ENCODE data around the gene TTC7B. TPM values are rescaled to one million over a fixed set of nuclear protein-coding genes. Genes with fewer than 3 reads are reported as not detected.

Gene TTC7B
- total and polyA plus RNA-seq, 2 donors (not counting 3 experiments of a cell fraction or from before 2014, with no cell fraction given): 46.8 to 76.5 TPM

- H2AFZ ChIP-seq (ENCODE audit: low read depth, low read length): no peak overlapping the region
- CTCF ChIA-PET: interaction anchor here (1.4 kb wide), 2 partner anchors 124 to 176 kb away, joined by 3 to 4 read pairs; no protein-coding TSS in a partner anchor
- DNase-seq (ENCODE audit: low read depth, low spot score): no peak
- no peak overlapping the region for H3K4me3 ChIP-seq (replicated peaks in 1 of 3; ENCODE audit: insufficient read depth in 1 of 3, low read depth in 1 of 3, low read length in 3 of 3)
- H3K9ac ChIP-seq (replicated peaks; ENCODE audit: extremely low read depth, insufficient read depth, low read length): no peak overlapping the region
- dilution Hi-C loops (cut with MboI; ENCODE audit: extremely low pct_ligation_motif_present, low sequenced_read_pairs): no loop called here
- no peaks in the 10 kb centered on the region for H4K20me1 ChIP-seq (replicated peaks; ENCODE audit: control insufficient read depth, extremely low read depth, insufficient read depth, low read length)
- no TSS peak for BruUV-seq (replicated peaks)
- H3K27ac ChIP-seq (ENCODE audit: insufficient read depth, low read depth, low read length): no peak overlapping the region
- POLR2A ChIA-PET: interaction anchor here (0.6 kb wide), 1 partner anchor 178 kb away, joined by 4 read pairs; no protein-coding TSS in a partner anchor
- H3K79me2 ChIP-seq (ENCODE audit: control insufficient read depth, insufficient read depth, low read length): no peaks in the 10 kb centered on the region
- H3K9me3 ChIP-seq (replicated peaks; ENCODE audit: control insufficient read depth, insufficient read depth, low read length): no peaks in the 10 kb centered on the region
- intact Hi-C loops (cut with micrococcal nuclease): no loop called here
- FAIRE-seq: no peak
- peaks cover 0 to 23% of the 10 kb centered on the region in 2 experiments for H3K36me3 ChIP-seq (ENCODE audit: control insufficient read depth in 2 of 2, extremely low read depth in 1 of 2, insufficient read depth in 2 of 2, low read length in 2 of 2)
- TF ChIP-seq EZH2 (IDR thresholded peaks at IDR 0.05; ENCODE audit: borderline replicate concordance, low read depth, low read length, severe bottlenecking): no peak
- TF ChIP-seq FOS (IDR thresholded peaks at IDR 0.05; ENCODE audit: borderline replicate concordance, insufficient read depth, low read length): no peak
- TF ChIP-seq POLR2A (IDR thresholded peaks at IDR 0.05; ENCODE audit: low read depth, low read length): no peak
- no peak for TF ChIP-seq POLR2AphosphoS5 (IDR thresholded peaks at IDR 0.05; ENCODE audit: insufficient read depth, low read depth, low read length)
- TF ChIP-seq, protein P1, sequence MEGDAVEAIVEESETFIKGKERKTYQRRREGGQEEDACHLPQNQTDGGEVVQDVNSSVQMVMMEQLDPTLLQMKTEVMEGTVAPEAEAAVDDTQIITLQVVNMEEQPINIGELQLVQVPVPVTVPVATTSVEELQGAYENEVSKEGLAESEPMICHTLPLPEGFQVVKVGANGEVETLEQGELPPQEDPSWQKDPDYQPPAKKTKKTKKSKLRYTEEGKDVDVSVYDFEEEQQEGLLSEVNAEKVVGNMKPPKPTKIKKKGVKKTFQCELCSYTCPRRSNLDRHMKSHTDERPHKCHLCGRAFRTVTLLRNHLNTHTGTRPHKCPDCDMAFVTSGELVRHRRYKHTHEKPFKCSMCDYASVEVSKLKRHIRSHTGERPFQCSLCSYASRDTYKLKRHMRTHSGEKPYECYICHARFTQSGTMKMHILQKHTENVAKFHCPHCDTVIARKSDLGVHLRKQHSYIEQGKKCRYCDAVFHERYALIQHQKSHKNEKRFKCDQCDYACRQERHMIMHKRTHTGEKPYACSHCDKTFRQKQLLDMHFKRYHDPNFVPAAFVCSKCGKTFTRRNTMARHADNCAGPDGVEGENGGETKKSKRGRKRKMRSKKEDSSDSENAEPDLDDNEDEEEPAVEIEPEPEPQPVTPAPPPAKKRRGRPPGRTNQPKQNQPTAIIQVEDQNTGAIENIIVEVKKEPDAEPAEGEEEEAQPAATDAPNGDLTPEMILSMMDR (IDR thresholded peaks at IDR 0.05; ENCODE audit: extremely low read depth in 1 of 2, insufficient read depth in 1 of 2, low read depth in 1 of 2, low read length in 2 of 2): no peak
- no peak for TF ChIP-seq GATA2 (IDR thresholded peaks at IDR 0.05; ENCODE audit: insufficient read depth, insufficient read length, low read depth, low read length)
- no peak for TF ChIP-seq JUN (IDR thresholded peaks at IDR 0.05; ENCODE audit: borderline replicate concordance, insufficient read depth, insufficient read length, low read depth)
- TF ChIP-seq, protein P2, sequence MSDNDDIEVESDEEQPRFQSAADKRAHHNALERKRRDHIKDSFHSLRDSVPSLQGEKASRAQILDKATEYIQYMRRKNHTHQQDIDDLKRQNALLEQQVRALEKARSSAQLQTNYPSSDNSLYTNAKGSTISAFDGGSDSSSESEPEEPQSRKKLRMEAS (IDR thresholded peaks at IDR 0.05; ENCODE audit: insufficient read depth, insufficient read length): no peak
- TF ChIP-seq MYC (IDR thresholded peaks at IDR 0.05; ENCODE audit: low read depth, low read length): no peak
- H3K27me3 ChIP-seq (ENCODE audit: control insufficient read depth in 2 of 2, insufficient read depth in 2 of 2, low read length in 2 of 2): no peaks in the 10 kb centered on the region
- no peaks in the 10 kb centered on the region for H3K9me1 ChIP-seq (replicated peaks; ENCODE audit: control insufficient read depth, extremely low read depth, insufficient read depth, low read length)
- no peaks in the 10 kb centered on the region for H3K4me1 ChIP-seq (ENCODE audit: control insufficient read depth, extremely low read depth, insufficient read depth, low read length)
- no peak overlapping the region for H3K4me2 ChIP-seq (ENCODE audit: insufficient read depth, low read length)
These were observed 240.9 kb downstream of the TTC7B start for GRCh38 chr14:90575336-90575735.

All from endothelial cell of umbilical vein (primary cell).